ENCODE data around the gene B9D1.
"Not testable (repeated sequence)": the region's sequence is repeated elsewhere in the genome, so short reads cannot be mapped to it uniquely, and the experiment has no call there.

The B9D1 gene

GRCh38 chr17:19359151-19359550 lies 3.4 kb downstream of the B9D1 start:
- DNase-seq (ENCODE audit: low read depth in 2 of 2) = no peak

GRCh38 chr17:19357761-19358160 lies 4.8 kb downstream of the B9D1 start:
- no peak for DNase-seq (ENCODE audit: low read depth in 2 of 2)

- no peak for DNase-seq (ENCODE audit: low read depth in 2 of 2)
These were observed 5.2 kb downstream of the B9D1 start for GRCh38 chr17:19357351-19357750.

GRCh38 chr17:19354748-19355147 lies 7.8 kb downstream of the B9D1 start:
- DNase-seq (ENCODE audit: low read depth in 2 of 2) = no peak

- not testable (repeated sequence) for DNase-seq (ENCODE audit: low read depth in 2 of 2)
These were observed 9.1 kb downstream of the B9D1 start for GRCh38 chr17:19353401-19353800.

- no peak for DNase-seq (ENCODE audit: low read depth in 2 of 2)
These were observed 13.7 kb downstream of the B9D1 start for GRCh38 chr17:19348806-19349205.

GRCh38 chr17:19348081-19348650 lies 14.4 kb downstream of the B9D1 start:
- no peak for DNase-seq (ENCODE audit: low read depth in 2 of 2)

GRCh38 chr17:19347323-19348080 lies 15.0 kb downstream of the B9D1 start:
- DNase-seq (ENCODE audit: low read depth in 2 of 2) = no peak

- DNase-seq (ENCODE audit: low read depth in 2 of 2) = no peak
These were observed 15.9 kb downstream of the B9D1 start for GRCh38 chr17:19346351-19347255.

- no peak for DNase-seq (ENCODE audit: low read depth in 2 of 2)
These were observed 16.8 kb downstream of the B9D1 start for GRCh38 chr17:19345486-19346350.

GRCh38 chr17:19345067-19345460 lies 17.5 kb downstream of the B9D1 start:
- DNase-seq (ENCODE audit: low read depth in 2 of 2) = no peak

GRCh38 chr17:19344311-19345066 lies 18.0 kb downstream of the B9D1 start:
- no peak for DNase-seq (ENCODE audit: low read depth in 2 of 2)

GRCh38 chr17:19343671-19344151 lies 18.8 kb downstream of the B9D1 start:
- DNase-seq (ENCODE audit: low read depth in 2 of 2) = no peak

GRCh38 chr17:19343256-19343630 lies 19.3 kb downstream of the B9D1 start:
- no peak for DNase-seq (ENCODE audit: low read depth in 2 of 2)

- no peak for DNase-seq (ENCODE audit: low read depth in 2 of 2)
These were observed 19.8 kb downstream of the B9D1 start for GRCh38 chr17:19342611-19343255.

- DNase-seq (ENCODE audit: low read depth in 2 of 2) = no peak
These were observed 20.6 kb downstream of the B9D1 start for GRCh38 chr17:19341641-19342610.

GRCh38 chr17:19341211-19341631 lies 21.3 kb downstream of the B9D1 start:
- DNase-seq (ENCODE audit: low read depth in 2 of 2) = no peak

- no peak for DNase-seq (ENCODE audit: low read depth in 2 of 2)
These were observed 23.1 kb downstream of the B9D1 start for GRCh38 chr17:19339341-19339815.

Measured in stimulated activated CD4-positive, alpha-beta T cell treated with anti-CD3 and anti-CD28 coated beads, Interleukin-4, amount 100 ng/mL, for 48 hours (primary cell).